GM23338 (cell line): ENCODE data around the gene ERVK3-1. TPM values are rescaled to one million over a fixed set of nuclear protein-coding genes. Genes with fewer than 3 reads are reported as not detected.

Source experiments
- ATAC-seq: fragments of 200-7000 bp; cut with Tn5 transposase; 3 replicates; pipeline ENCODE4 v1.9.1; 2020
- DNase-seq: peaks from one replicate; pipeline ENCODE4 v3.0.0-alpha.2; 2015; ENCODE audit warnings: low spot score
- H2AFZ ChIP-seq: fragments of 200-600 bp; sonication (generic); 2 replicates; pipeline ENCODE4 v1.8.0; 2016; ENCODE audit warnings: antibody characterized with exemption, mild to moderate bottlenecking, moderate library complexity
- H3F3A ChIP-seq: fragments of 200-600 bp; sonication (generic); replicated peaks from 2 replicates; pipeline ENCODE4 v1.8.0; 2017; ENCODE audit warnings: antibody characterized with exemption, mixed run types, low read depth
- H3K27ac ChIP-seq: fragments of 200-600 bp; sonication (generic); 2 replicates; pipeline ENCODE4 v1.6.1; 2016; ENCODE audit warnings: low read depth
- H3K27me3 ChIP-seq: fragments of 200-600 bp; sonication (generic); 2 replicates; pipeline ENCODE4 v1.8.0; 2016; ENCODE audit warnings: mild to moderate bottlenecking, mixed run types, moderate library complexity; ENCODE audit not compliant: insufficient read depth
- H3K36me3 ChIP-seq: fragments of 200-600 bp; sonication (generic); 2 replicates; pipeline ENCODE4 v1.8.0; 2016; ENCODE audit warnings: mild to moderate bottlenecking; ENCODE audit not compliant: insufficient read depth
- H3K4me1 ChIP-seq: fragments of 200-600 bp; sonication (generic); 2 replicates; pipeline ENCODE4 v1.8.0; 2016; ENCODE audit warnings: mild to moderate bottlenecking, moderate library complexity; ENCODE audit not compliant: insufficient read depth
- H3K4me2 ChIP-seq: fragments of 200-600 bp; sonication (generic); 2 replicates; pipeline ENCODE4 v1.7.1; 2017; ENCODE audit warnings: mixed run types
- H3K4me3 ChIP-seq: fragments of 200-600 bp; sonication (generic); 2 replicates; pipeline ENCODE4 v1.6.1; 2016; ENCODE audit warnings: mixed run types
- H3K79me2 ChIP-seq: fragments of 200-600 bp; sonication (generic); replicated peaks from 2 replicates; pipeline ENCODE4 v1.8.0; 2017; ENCODE audit warnings: mild to moderate bottlenecking; ENCODE audit not compliant: insufficient read depth
- H3K9me2 ChIP-seq: fragments of 200-600 bp; sonication (generic); 2 replicates; pipeline ENCODE4 v1.8.0; 2017; ENCODE audit not compliant: insufficient read depth
- H4K20me1 ChIP-seq: fragments of 200-600 bp; sonication (generic); replicated peaks from 2 replicates; pipeline ENCODE4 v1.8.0; 2017; ENCODE audit warnings: mild to moderate bottlenecking; ENCODE audit not compliant: insufficient read depth
- H3K27ac Mint-ChIP-seq: 2 replicates; pipeline ENCODE4 v1.8.0; 2020; ENCODE audit warnings: inconsistent platforms, mild to moderate bottlenecking, moderate library complexity, mixed read lengths
- H3K27me3 Mint-ChIP-seq: 3 replicates; pipeline ENCODE4 v1.8.0; 2022; ENCODE audit warnings: low read depth, mild to moderate bottlenecking, moderate library complexity, mixed read lengths, inconsistent platforms; ENCODE audit not compliant: insufficient read depth, poor library complexity
- H3K36me3 Mint-ChIP-seq: 3 replicates; pipeline ENCODE4 v1.8.0; 2021; ENCODE audit warnings: low read depth, mild to moderate bottlenecking, inconsistent platforms, moderate library complexity, mixed read lengths
- H3K4me1 Mint-ChIP-seq: 3 replicates; pipeline ENCODE4 v1.8.0; 2020; ENCODE audit warnings: mild to moderate bottlenecking, inconsistent platforms, mixed read lengths
- H3K4me3 Mint-ChIP-seq: 3 replicates; pipeline ENCODE4 v1.8.0; 2021; ENCODE audit warnings: moderate library complexity, mild to moderate bottlenecking, inconsistent platforms, mixed read lengths
- H3K9me3 Mint-ChIP-seq: 3 replicates; pipeline ENCODE4 v1.8.0; 2020; ENCODE audit warnings: moderate library complexity, mild to moderate bottlenecking, inconsistent platforms, mixed read lengths
- CREB1 ChIP-seq: fragments of 250-450 bp; sonication (Bioruptor Pico); IDR thresholded peaks from 2 replicates; pipeline ENCODE4 v1.5.0; 2020; ENCODE audit warnings: low read depth, mild to moderate bottlenecking, moderate library complexity
- CTCF ChIP-seq, 2 experiments: fragments of 200-600 bp in 1 of 2; sonication (generic) in 1 of 2; conservative IDR thresholded peaks; 2 replicates each; pipeline versions ENCODE4 v1.5.1 to v1.6.1; 2016 to 2017; ENCODE audit warnings: antibody characterized with exemption in 2 of 2, low read depth in 2 of 2, mild to moderate bottlenecking in 2 of 2, moderate library complexity in 1 of 2
- ETS1 ChIP-seq: IDR thresholded peaks from 2 replicates; pipeline ENCODE4 v1.6.1; 2016; ENCODE audit warnings: antibody characterized with exemption
- EZH2 ChIP-seq: fragments of 200-600 bp; sonication (generic); IDR thresholded peaks from one replicate; pipeline ENCODE4 v1.8.0; 2017; ENCODE audit warnings: antibody characterized with exemption, mild to moderate bottlenecking, low read depth; ENCODE audit not compliant: unreplicated experiment
- EZH2phosphoT487 ChIP-seq: fragments of 200-600 bp; sonication (generic); IDR thresholded peaks from one replicate; pipeline ENCODE4 v1.8.1; 2018; ENCODE audit warnings: antibody characterized with exemption; ENCODE audit not compliant: unreplicated experiment
- JUNB ChIP-seq: IDR thresholded peaks from one replicate; pipeline ENCODE4 v1.6.1; 2016; ENCODE audit warnings: antibody characterized with exemption; ENCODE audit not compliant: unreplicated experiment
- NANOG ChIP-seq: IDR thresholded peaks from 2 replicates; pipeline ENCODE4 v1.6.1; 2016; ENCODE audit warnings: antibody characterized with exemption, borderline replicate concordance
- POLR2AphosphoS5 ChIP-seq: IDR thresholded peaks from 2 replicates; pipeline ENCODE4 v1.6.1; 2016; ENCODE audit warnings: antibody characterized with exemption, low read depth
- REST ChIP-seq: IDR thresholded peaks from one replicate; pipeline ENCODE4 v1.6.1; 2018; ENCODE audit warnings: antibody characterized with exemption; ENCODE audit not compliant: unreplicated experiment
- STAT1 ChIP-seq: IDR thresholded peaks from one replicate; pipeline ENCODE4 v1.6.1; 2016; ENCODE audit warnings: antibody characterized with exemption; ENCODE audit not compliant: unreplicated experiment
- ZNF114 ChIP-seq: fragments of 250-450 bp; sonication (Bioruptor Pico); IDR thresholded peaks from 2 replicates; pipeline ENCODE4 v1.5.0; 2020; ENCODE audit warnings: mild to moderate bottlenecking, moderate library complexity
- ZNF331 ChIP-seq: fragments of 250-450 bp; sonication (Bioruptor Pico); IDR thresholded peaks from 2 replicates; pipeline ENCODE4 v1.5.0; 2020; ENCODE audit warnings: low read depth, mild to moderate bottlenecking, moderate library complexity
- ZNF462 ChIP-seq: fragments of 250-450 bp; sonication (Bioruptor Pico); IDR thresholded peaks from 2 replicates; pipeline ENCODE4 v1.5.0; 2020; ENCODE audit warnings: mild to moderate bottlenecking, moderate library complexity
- polyA plus RNA-seq: library from polyadenylated mRNA; unstranded; fragments of >200 nt; fragmentation: Nextera tagmentation; extraction: Ambion mirVana; gene quantifications from 2 replicates; pipeline ENCODE4 v1.2.1, GENCODE V29; 2016
- total RNA-seq: library from RNA; depleted of rRNA; stranded (reverse); fragments of >200 nt; shearing (Covaris generic); gene quantifications from 2 replicates; pipeline ENCODE4 v1.2.3, GENCODE V29; 2014

ERVK3-1 gene
- total and polyA plus RNA-seq, 2 experiments from 2014 or later, result 34.4 to 66.2 TPM

- Histone ChIP-seq H3K79me2 (no peaks in the 10 kb centered on the region), H3K4me2 (no peak overlapping the region), H3K36me3 (no peaks in the 10 kb centered on the region), H3F3A (peaks cover 10% of the 10 kb centered on the region), H3K9me2 (no peaks in the 10 kb centered on the region), H3K4me3 (no peak overlapping the region), H4K20me1 (no peaks in the 10 kb centered on the region; the same call in 1 of the 2 replicates), H3K4me1 (no peaks in the 10 kb centered on the region; the same call in 1 of the 2 replicates), H3K27ac (no peak overlapping the region), H2AFZ (no peak overlapping the region), H3K27me3 (peaks cover 50% of the 10 kb centered on the region)
- Mint-ChIP-seq H3K27me3 (peaks cover 16% of the 10 kb centered on the region), H3K4me3 (no peak overlapping the region), H3K27ac (no peak overlapping the region), H3K9me3 (no peaks in the 10 kb centered on the region), H3K36me3 (no peaks in the 10 kb centered on the region; the same call in 2 of the 3 replicates), H3K4me1 (peaks cover 3% of the 10 kb centered on the region; the same call in 2 of the 3 replicates)
- no peak for DNase-seq
- no peak for TF ChIP-seq ETS1
- TF ChIP-seq STAT1, result no peak
- TF ChIP-seq REST, result no peak
- TF ChIP-seq CREB1 (CRISPR knock-in tag), result no peak
- no peak for TF ChIP-seq POLR2AphosphoS5
- TF ChIP-seq CTCF (conservative IDR thresholded peaks at IDR 0.05; ENCODE audit: low read depth in 2 of 2), result no peak; a peak in 1 of 4 replicates
- no peak for TF ChIP-seq NANOG
- TF ChIP-seq EZH2, result no peak
- TF ChIP-seq ZNF331, result no peak
- no peak for TF ChIP-seq JUNB
- TF ChIP-seq ZNF462 (CRISPR knock-in tag), result no peak
- TF ChIP-seq EZH2phosphoT487, result no peak
- no peak for TF ChIP-seq ZNF114 (CRISPR knock-in tag)
- ATAC-seq, result no peak
These were observed 45.8 kb downstream of the ERVK3-1 start for GRCh38 chr19:58350871-58351557.
